ENCODE results near the gene ST8SIA5. TPM values are rescaled to one million over a fixed set of nuclear protein-coding genes. Genes with fewer than 3 reads are reported as not detected.

Gene ST8SIA5
- total and polyA plus RNA-seq, 10 of the 15 experiments (the other 5 are each of a cell fraction or from before 2014, with no cell fraction given) = 0.02 to 0.32 (median 0.12) TPM; not detected in 1

DNA sequence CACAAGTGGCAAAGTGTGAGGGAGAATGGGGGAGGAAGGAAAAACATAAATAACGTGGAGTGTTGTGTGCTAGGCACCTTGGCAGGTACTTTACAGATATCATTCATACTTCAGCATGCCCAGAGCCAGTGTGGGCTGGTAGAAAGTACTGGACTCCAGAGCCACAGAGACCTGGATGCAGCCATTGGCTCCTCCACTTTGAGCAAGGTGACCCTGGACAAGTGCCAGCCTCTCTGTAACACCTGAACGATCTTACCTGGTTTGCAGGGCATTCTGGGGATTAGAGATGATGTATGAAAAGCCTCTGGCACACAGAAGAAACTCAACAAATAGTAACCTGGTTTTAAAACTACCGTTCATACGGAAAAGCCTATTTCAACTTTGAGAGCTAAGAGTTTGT is 106.2 kb downstream of the ST8SIA5 start:
- Histone ChIP-seq H3K27ac (ENCODE audit: control insufficient read depth, insufficient read depth) (no peak overlapping the region), H3K36me3 (ENCODE audit: control insufficient read depth in 2 of 2, insufficient read depth in 2 of 2, low read length in 1 of 2) (no peaks in the 10 kb centered on the region), H3K4me1 (ENCODE audit: control insufficient read depth, insufficient read depth, low read length) (no peaks in the 10 kb centered on the region), H3K9me3 (replicated peaks; ENCODE audit: control insufficient read depth, insufficient read depth, low read length) (no peaks in the 10 kb centered on the region), H3K79me2 (ENCODE audit: control insufficient read depth, insufficient read depth, low read length) (no peaks in the 10 kb centered on the region), H2AFZ (ENCODE audit: control insufficient read depth, low read depth, low read length) (no peak overlapping the region), H3K9ac (ENCODE audit: control insufficient read depth, insufficient read depth, low read length) (no peak overlapping the region), H3K27me3 (replicated peaks in 1 of 2; ENCODE audit: control insufficient read depth in 2 of 2, insufficient read depth in 2 of 2, low read length in 1 of 2) (no peaks in the 10 kb centered on the region; a peak in 2 of 4 replicates), H3K4me2 (ENCODE audit: control insufficient read depth, insufficient read depth) (no peak overlapping the region), H4K20me1 (ENCODE audit: control insufficient read depth, insufficient read depth) (no peaks in the 10 kb centered on the region), H3K4me3 (no peak overlapping the region)
- CTCF ChIA-PET = interaction anchor here (1.1 kb wide), 1 partner anchor 10 kb away, joined by 3 read pairs; no protein-coding TSS in a partner anchor
- ATAC-seq = no peak
- intact Hi-C loops (cut with micrococcal nuclease; ENCODE audit: unreplicated experiment) = loop anchor here (10.0 kb wide), 1 partner anchor 264 kb away; the partner anchor contains the start of genes KATNAL2 and PIAS2
- in situ Hi-C loops (cut with MboI) = no loop called here
- TF ChIP-seq HDGF (IDR thresholded peaks at IDR 0.05) (no peak), ETV6 (conservative IDR thresholded peaks at IDR 0.05 in 1 of 2, IDR thresholded peaks at IDR 0.05 in 1 of 2; ENCODE audit: borderline replicate concordance in 1 of 2, low read depth in 1 of 2) (no peak), KLF5 (IDR thresholded peaks at IDR 0.05; ENCODE audit: partially characterized antibody) (no peak), ZNF217 (IDR thresholded peaks at IDR 0.05) (no peak)
- TF ChIP-seq, protein P1, sequence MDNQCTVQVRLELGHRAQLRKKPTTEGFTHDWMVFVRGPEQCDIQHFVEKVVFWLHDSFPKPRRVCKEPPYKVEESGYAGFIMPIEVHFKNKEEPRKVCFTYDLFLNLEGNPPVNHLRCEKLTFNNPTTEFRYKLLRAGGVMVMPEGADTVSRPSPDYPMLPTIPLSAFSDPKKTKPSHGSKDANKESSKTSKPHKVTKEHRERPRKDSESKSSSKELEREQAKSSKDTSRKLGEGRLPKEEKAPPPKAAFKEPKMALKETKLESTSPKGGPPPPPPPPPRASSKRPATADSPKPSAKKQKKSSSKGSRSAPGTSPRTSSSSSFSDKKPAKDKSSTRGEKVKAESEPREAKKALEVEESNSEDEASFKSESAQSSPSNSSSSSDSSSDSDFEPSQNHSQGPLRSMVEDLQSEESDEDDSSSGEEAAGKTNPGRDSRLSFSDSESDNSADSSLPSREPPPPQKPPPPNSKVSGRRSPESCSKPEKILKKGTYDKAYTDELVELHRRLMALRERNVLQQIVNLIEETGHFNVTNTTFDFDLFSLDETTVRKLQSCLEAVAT (IDR thresholded peaks at IDR 0.05) = no peak
- SMC1A ChIA-PET (ENCODE audit: uncharacterized antibody, unreplicated experiment) = no interaction called here
- no peak for FAIRE-seq
- BruUV-seq (replicated peaks) = no TSS peak
- POLR2A ChIA-PET = interaction anchor here (0.6 kb wide), 1 partner anchor 16 kb away, joined by 3 read pairs; no protein-coding TSS in a partner anchor
- WGBS (ENCODE audit: insufficient coverage, insufficient replicate concordance, low lambda C conversion rate, missing lambda C conversion rate) = 32% methylated on average over 4 of the region's 4 CpGs
- no peak for DNase-seq (ENCODE audit: low read depth, low spot score)
- RAD21 ChIA-PET (ENCODE audit: unreplicated experiment) = interaction anchor here (0.8 kb wide), 1 partner anchor 11 kb away, joined by 3 read pairs; no protein-coding TSS in a partner anchor
